GM12891 (cell line): Measurements from ENCODE around the gene SPATA20.

Experiments used
- POLR2A ChIP-seq: IDR thresholded peaks from 2 replicates; pipeline ENCODE4 v1.6.1; 2011; ENCODE audit warnings: low read depth, low read length, control low read depth
- POLR2AphosphoS5 ChIP-seq: IDR thresholded peaks from 2 replicates; pipeline ENCODE4 v1.6.1; 2011; ENCODE audit warnings: low read depth, low read length, control low read depth
- TAF1 ChIP-seq: IDR thresholded peaks from 2 replicates; pipeline ENCODE4 v1.6.1; 2011; ENCODE audit warnings: low read depth, low read length, control low read depth

DNA sequence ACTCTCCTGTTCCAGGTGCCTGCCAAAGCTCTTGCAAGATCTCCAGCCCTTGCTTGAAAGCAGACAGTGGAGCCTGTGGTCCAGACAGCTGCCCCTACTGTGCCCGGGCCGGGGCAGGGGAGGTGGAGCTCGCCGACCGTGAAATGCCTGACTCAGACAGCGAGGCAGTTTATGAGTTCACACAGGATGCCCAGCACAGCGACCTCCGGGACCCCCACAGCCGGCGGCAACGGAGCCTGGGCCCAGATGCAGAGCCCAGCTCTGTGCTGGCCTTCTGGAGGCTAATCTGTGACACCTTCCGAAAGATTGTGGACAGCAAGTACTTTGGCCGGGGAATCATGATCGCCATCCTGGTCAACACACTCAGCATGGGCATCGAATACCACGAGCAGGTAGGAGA lies 31.2 kb downstream of the SPATA20 start:
- TF ChIP-seq POLR2A (no peak), TAF1 (no peak), POLR2AphosphoS5 (no peak)
